ENCODE measurements around the gene SLC35B3. TPM values are rescaled to one million over a fixed set of nuclear protein-coding genes. Genes with fewer than 3 reads are reported as not detected.

SLC35B3 gene
- total RNA-seq, 3 donors from 2014 or later (not counting 1 experiment from before 2014, with no cell fraction given) = 7.1 to 9.0 (median 7.8) TPM

- no peaks in the 10 kb centered on the region for H3K36me3 ChIP-seq (ENCODE audit: control insufficient read depth, insufficient read depth, low read length)
- Mint-ChIP-seq H3K4me3 (no peak overlapping the region), H3K27me3 (ENCODE audit: low read depth in 2 of 2) (peaks cover 0 to 4% of the 10 kb centered on the region in 2 donors), H3K9me3 (peaks cover 2 to 7% of the 10 kb centered on the region in 2 donors), H3K4me1 (no peaks in the 10 kb centered on the region), H3K27ac (no peak overlapping the region), H3K36me3 (peaks cover 7% of the 10 kb centered on the region)
- H3K27me3 ChIP-seq (ENCODE audit: control insufficient read depth, insufficient read depth, low read length) = no peaks in the 10 kb centered on the region
- intact Hi-C loops (cut with micrococcal nuclease) = no loop called here
- no peaks in the 10 kb centered on the region for H3K9me3 ChIP-seq (ENCODE audit: control insufficient read depth, insufficient read depth, low read length)
- no peak overlapping the region for H3K27ac ChIP-seq (ENCODE audit: low read length)
- no peaks in the 10 kb centered on the region for H3K4me1 ChIP-seq (ENCODE audit: control insufficient read depth, insufficient read depth, low read length)
- WGBS (ENCODE audit: insufficient coverage) = no CpG with 5 or more reads among the region's 1 CpG
- TF ChIP-seq CTCF (IDR thresholded peaks at IDR 0.05) = no peak
- ATAC-seq (no peak), DNase-seq (no peak)
- no peak overlapping the region for H3K4me3 ChIP-seq (ENCODE audit: low read length)
These were observed 43.1 kb upstream of the SLC35B3 start for GRCh38 chr6:8478418-8478817.

- no peak for ATAC-seq
- 64% methylated on average over 1 of the region's 1 CpG for WGBS (ENCODE audit: insufficient coverage)
- no peaks in the 10 kb centered on the region for H3K9me3 ChIP-seq (ENCODE audit: control insufficient read depth, insufficient read depth, low read length)
- peaks cover 7% of the 10 kb centered on the region for H3K36me3 Mint-ChIP-seq
- no peaks in the 10 kb centered on the region for H3K27me3 ChIP-seq (ENCODE audit: control insufficient read depth, insufficient read depth, low read length)
- no peak for TF ChIP-seq CTCF (IDR thresholded peaks at IDR 0.05)
- peaks cover 0 to under 1% of the 10 kb centered on the region in 2 donors for H3K27me3 Mint-ChIP-seq (ENCODE audit: low read depth in 2 of 2)
- H3K9me3 Mint-ChIP-seq = peaks cover 2 to 4% of the 10 kb centered on the region in 2 donors
- H3K27ac ChIP-seq (ENCODE audit: low read length) = no peak overlapping the region
- H3K27ac Mint-ChIP-seq = no peak overlapping the region
- no peaks in the 10 kb centered on the region for H3K36me3 ChIP-seq (ENCODE audit: control insufficient read depth, insufficient read depth, low read length)
- no peak for DNase-seq
- intact Hi-C loops (cut with micrococcal nuclease) = no loop called here
- no peak overlapping the region for H3K4me3 Mint-ChIP-seq
- H3K4me3 ChIP-seq (ENCODE audit: low read length) = no peak overlapping the region
- H3K4me1 ChIP-seq (ENCODE audit: control insufficient read depth, insufficient read depth, low read length) = no peaks in the 10 kb centered on the region
- H3K4me1 Mint-ChIP-seq = no peaks in the 10 kb centered on the region
These were observed 41.3 kb upstream of the SLC35B3 start for GRCh38 chr6:8476656-8477055.

GRCh38 chr6:8468552-8469356 is 33.4 kb upstream of the SLC35B3 start:
- peaks cover 0 to 2% of the 10 kb centered on the region in 2 donors for H3K9me3 Mint-ChIP-seq
- Histone ChIP-seq H3K9me3 (ENCODE audit: control insufficient read depth, insufficient read depth, low read length) (no peaks in the 10 kb centered on the region), H3K27me3 (ENCODE audit: control insufficient read depth, insufficient read depth, low read length) (no peaks in the 10 kb centered on the region), H3K4me1 (ENCODE audit: control insufficient read depth, insufficient read depth, low read length) (no peaks in the 10 kb centered on the region), H3K36me3 (ENCODE audit: control insufficient read depth, insufficient read depth, low read length) (no peaks in the 10 kb centered on the region), H3K27ac (ENCODE audit: low read length) (no peak overlapping the region), H3K4me3 (ENCODE audit: low read length) (no peak overlapping the region)
- no peak for ATAC-seq
- no peak for DNase-seq
- no peaks in the 10 kb centered on the region for H3K4me1 Mint-ChIP-seq
- WGBS (ENCODE audit: insufficient coverage) = 52% methylated on average over 5 of the region's 6 CpGs
- H3K27ac Mint-ChIP-seq = no peak overlapping the region
- TF ChIP-seq CTCF (IDR thresholded peaks at IDR 0.05) = no peak
- H3K4me3 Mint-ChIP-seq = no peak overlapping the region
- H3K36me3 Mint-ChIP-seq = no peaks in the 10 kb centered on the region
- H3K27me3 Mint-ChIP-seq (ENCODE audit: low read depth in 2 of 2) = peaks cover 0 to 5% of the 10 kb centered on the region in 2 donors
- intact Hi-C loops (cut with micrococcal nuclease) = no loop called here
